Naive thymus-derived CD4-positive, alpha-beta T cell (primary cell): ENCODE measurements around the gene LKAAEAR1. TPM values are rescaled to one million over a fixed set of nuclear protein-coding genes. Genes with fewer than 3 reads are reported as not detected.

ENCODE experiments used
- ATAC-seq: fragments of 150-1000 bp; cut with Tn5 transposase; 2 replicates; pipeline ENCODE4 v1.10.0; 2021; ENCODE audit warnings: mild to moderate bottlenecking, moderate library complexity
- CTCF ChIA-PET: fragments of 350-600 bp; sonication (Branson Sonifier 250); formaldehyde crosslinking; loops from one replicate; lab custom pipeline; 2021; ENCODE audit warnings: antibody characterized with exemption; lab: Charles Lee
- POLR2A ChIA-PET: fragments of 350-600 bp; sonication (Branson Sonifier 250); formaldehyde crosslinking; loops from one replicate; lab custom pipeline; 2021; ENCODE audit warnings: antibody characterized with exemption, inconsistent platforms; lab: Charles Lee
- DNase-seq, 9 donors: peaks; one replicate each; pipeline versions ENCODE4 v3.0.0 to v3.0.0-alpha.2; 2020 to 2022; ENCODE audit warnings: mixed read lengths in 1 of 9
- H3K27ac ChIP-seq: one replicate; pipeline ENCODE4 v1.7.0; 2013; ENCODE audit warnings: mild to moderate bottlenecking, low read depth, low read length, moderate library complexity
- H3K27me3 ChIP-seq, 2 donors: one replicate each; pipeline ENCODE4 v1.7.0; 2013; ENCODE audit warnings: low read length in 2 of 2, mild to moderate bottlenecking in 2 of 2, moderate library complexity in 2 of 2; ENCODE audit not compliant: control insufficient read depth in 2 of 2, insufficient read depth in 2 of 2
- H3K36me3 ChIP-seq, 3 experiments: 1 replicate in 2 of 3; 2 replicates in 1 of 3; pipeline ENCODE4 v1.7.0; 2013; ENCODE audit warnings: low read length in 3 of 3, mild to moderate bottlenecking in 3 of 3, moderate library complexity in 1 of 3; ENCODE audit not compliant: insufficient read depth in 3 of 3, control insufficient read depth in 2 of 3
- H3K4me1 ChIP-seq, 2 donors: one replicate each; pipeline ENCODE4 v1.7.0; 2013; ENCODE audit warnings: low read length in 2 of 2, mild to moderate bottlenecking in 2 of 2, moderate library complexity in 1 of 2; ENCODE audit not compliant: control insufficient read depth in 2 of 2, insufficient read depth in 2 of 2
- H3K4me3 ChIP-seq: 2 replicates; pipeline ENCODE4 v1.7.0; 2013; ENCODE audit warnings: mild to moderate bottlenecking, low read length
- H3K9me3 ChIP-seq, 3 experiments: 1 replicate in 2 of 3; 2 replicates in 1 of 3; pipeline ENCODE4 v1.7.0; 2013; ENCODE audit warnings: low read length in 3 of 3; ENCODE audit not compliant: control insufficient read depth in 2 of 3
- H3K27ac Mint-ChIP-seq, 9 donors: one replicate each; pipeline ENCODE4 v1.8.0; 2020 to 2022; ENCODE audit warnings: mixed read lengths in 9 of 9, mild to moderate bottlenecking in 8 of 9, moderate library complexity in 5 of 9, inconsistent platforms in 2 of 9
- H3K27me3 Mint-ChIP-seq, 5 donors: one replicate each; pipeline ENCODE4 v1.8.0; 2021 to 2022; ENCODE audit warnings: mixed read lengths in 5 of 5, mild to moderate bottlenecking in 1 of 5
- H3K36me3 Mint-ChIP-seq, 5 donors: one replicate each; pipeline ENCODE4 v1.8.0; 2020 to 2022; ENCODE audit warnings: mixed read lengths in 5 of 5, mild to moderate bottlenecking in 3 of 5, inconsistent platforms in 1 of 5
- H3K4me1 Mint-ChIP-seq, 7 donors: one replicate each; pipeline ENCODE4 v1.8.0; 2020 to 2022; ENCODE audit warnings: mixed read lengths in 7 of 7, mild to moderate bottlenecking in 3 of 7, inconsistent platforms in 1 of 7
- H3K4me3 Mint-ChIP-seq, 10 donors: one replicate each; pipeline ENCODE4 v1.8.0; 2020 to 2022; ENCODE audit warnings: mild to moderate bottlenecking in 10 of 10, mixed read lengths in 10 of 10, moderate library complexity in 6 of 10, inconsistent platforms in 2 of 10
- H3K9me3 Mint-ChIP-seq, 11 donors: one replicate each; pipeline ENCODE4 v1.8.0; 2020 to 2022; ENCODE audit warnings: mixed read lengths in 11 of 11, mild to moderate bottlenecking in 4 of 11, inconsistent platforms in 1 of 11, moderate library complexity in 1 of 11
- intact Hi-C, 2 donors: fragments of 100-400 bp; cut with micrococcal nuclease; formaldehyde crosslinking; loops; one replicate each; pipeline ENCODE4 v1.15.1; 2023
- microRNA-seq: library from miRNA; unstranded; fragments of <30 nt; microRNA quantifications from one replicate; pipeline ENCODE4 v1.2.0, GENCODE V29; 2022; ENCODE audit warnings: borderline microRNAs expressed
- polyA plus RNA-seq, 2 donors: library from polyadenylated mRNA; unstranded; fragments of 300-500 nt; fragmentation: Illumina TruSeq; gene quantifications; one replicate each; pipeline ENCODE4 v1.2.3, GENCODE V29; 2021
- total RNA-seq, 6 experiments: library from RNA in 5 of 6; stranded (reverse) in 5 of 6; gene quantifications; 1 replicate in 5 of 6; 2 replicates in 1 of 6; pipeline ENCODE4 v1.2.3 and lab custom pipeline; 2021 to 2026

LKAAEAR1 gene
- total and polyA plus RNA-seq, 7 experiments from 2014 or later, result 0.47 to 0.75 (median 0.59) TPM; not detected in 3

DNA sequence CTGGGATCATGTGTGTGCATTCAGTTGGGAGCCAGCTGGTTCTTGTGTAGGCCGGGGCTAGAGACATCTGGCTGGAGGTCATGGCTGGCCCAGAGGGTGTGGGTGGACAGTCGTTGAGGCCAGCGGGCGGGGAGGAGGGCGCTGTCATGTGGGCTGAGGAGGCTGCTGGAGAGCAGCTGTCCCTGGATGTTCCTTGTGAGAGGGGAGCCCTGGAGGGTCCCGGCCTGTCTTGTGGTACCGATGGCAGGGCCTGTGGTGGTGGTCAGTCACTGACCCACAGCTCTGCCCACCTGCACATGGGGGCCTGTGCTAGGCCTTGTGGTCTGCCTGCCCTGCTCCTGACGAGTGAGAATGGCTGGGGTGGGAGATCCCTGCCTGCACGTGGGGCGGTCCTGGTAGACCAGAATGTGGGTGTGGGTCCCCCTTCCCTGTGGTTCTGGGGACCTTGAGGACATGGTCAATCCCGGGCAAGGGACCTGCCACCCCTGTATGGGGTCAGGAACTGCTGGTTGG lies 50.2 kb downstream of the LKAAEAR1 start:
- peak overlapping the region in 2 of 10 donors; percentile 42 to 78 for H3K4me3 Mint-ChIP-seq
- CTCF ChIA-PET, result interaction anchor here (1.1 kb wide), 1 partner anchor 23 kb away, joined by 3 read pairs; no protein-coding TSS in a partner anchor
- Histone ChIP-seq H3K4me1 (peaks cover 13 to 38% of the 10 kb centered on the region in 2 donors), H3K27me3 (no peaks in the 10 kb centered on the region), H3K27ac (no peak overlapping the region), H3K36me3 (peaks cover 15 to 61% (median 18%) of the 10 kb centered on the region in 3 experiments), H3K9me3 (no peaks in the 10 kb centered on the region), H3K4me3 (no peak overlapping the region)
- POLR2A ChIA-PET, result no interaction called here
- H3K9me3 Mint-ChIP-seq, result no peaks in the 10 kb centered on the region
- DNase-seq (no peak), ATAC-seq (no peak)
- H3K36me3 Mint-ChIP-seq, result peaks cover 0 to 25% (median 4%) of the 10 kb centered on the region in 5 donors
- peak overlapping the region in 2 of 9 donors; percentile 91 to 99 for H3K27ac Mint-ChIP-seq
- intact Hi-C loops, result loop anchor here (2.0 kb wide), 2 partner anchors 15 to 19 kb away; no protein-coding TSS in a partner anchor
- peaks cover 8 to 37% (median 12%) of the 10 kb centered on the region in 7 donors for H3K4me1 Mint-ChIP-seq
- no peaks in the 10 kb centered on the region for H3K27me3 Mint-ChIP-seq

Small RNAs within 50 kb of the gene (microRNA-seq; reads per million reads assigned to microRNA genes)
- not detected for gene MIR6813

Other genes starting within 250 kb of the LKAAEAR1 start
- gene ABHD16B, start 222.9 kb downstream of the LKAAEAR1 start, total RNA-seq, result under 1 TPM in 1 of 5 experiments, not detected in 4; 0.24 TPM
- gene ABHD16B, start 222.9 kb downstream of the LKAAEAR1 start, polyA plus RNA-seq, result 1 to 10 TPM in 1 of 2 donors, under 1 TPM in 1; 0.65 to 1.1 TPM
- 10 to 100 TPM; 33.7 to 56.8 (median 43.2) TPM for gene TPD52L2, start 219.1 kb downstream of the LKAAEAR1 start, total RNA-seq
- 10 to 100 TPM; 67.4 to 84.0 TPM for gene TPD52L2, start 219.1 kb downstream of the LKAAEAR1 start, polyA plus RNA-seq
- gene DNAJC5, start 189.3 kb downstream of the LKAAEAR1 start, total RNA-seq, result 10 to 100 TPM; 35.5 to 56.8 (median 50.3) TPM
- gene DNAJC5, start 189.3 kb downstream of the LKAAEAR1 start, polyA plus RNA-seq, result 1 to 10 TPM; 7.5 to 7.6 TPM
- gene UCKL1, start 128.0 kb downstream of the LKAAEAR1 start, total RNA-seq, result 10 to 100 TPM; 42.0 to 49.0 (median 46.6) TPM
- gene UCKL1, start 128.0 kb downstream of the LKAAEAR1 start, polyA plus RNA-seq, result 10 to 100 TPM; 20.5 to 33.0 TPM
- 10 to 100 TPM; 17.7 to 29.8 (median 26.3) TPM for gene ZNF512B, start 114.5 kb downstream of the LKAAEAR1 start, total RNA-seq
- 1 to 10 TPM; 1.1 to 2.4 TPM for gene ZNF512B, start 114.5 kb downstream of the LKAAEAR1 start, polyA plus RNA-seq
- gene SAMD10, start 104.8 kb downstream of the LKAAEAR1 start, total RNA-seq, result 10 to 100 TPM; 10.2 to 37.8 (median 22.7) TPM
- 10 to 100 TPM; 11.5 to 14.2 TPM for gene SAMD10, start 104.8 kb downstream of the LKAAEAR1 start, polyA plus RNA-seq
- 10 to 100 TPM; 71.2 to 95.8 (median 82.9) TPM for gene PRPF6, start 103.3 kb downstream of the LKAAEAR1 start, total RNA-seq
- 100 to 1,000 TPM in 1 of 2 donors, 10 to 100 TPM in 1; 86.9 to 127 TPM for gene PRPF6, start 103.3 kb downstream of the LKAAEAR1 start, polyA plus RNA-seq
- gene C20orf204, start 48.2 kb downstream of the LKAAEAR1 start, total RNA-seq, result 10 to 100 TPM in 3 of 5 experiments, 1 to 10 TPM in 2; 4.7 to 24.6 (median 12.5) TPM
- under 1 TPM in 1 of 2 donors, not detected in 1; 0.39 TPM for gene C20orf204, start 48.2 kb downstream of the LKAAEAR1 start, polyA plus RNA-seq
- gene SOX18, start 34.8 kb downstream of the LKAAEAR1 start, total RNA-seq, result 1 to 10 TPM in 1 of 5 experiments, under 1 TPM in 1, not detected in 3; 0.20 to 1.7 TPM
- not detected for gene SOX18, start 34.8 kb downstream of the LKAAEAR1 start, polyA plus RNA-seq
- gene TCEA2, start 21.2 kb downstream of the LKAAEAR1 start, total RNA-seq, result 10 to 100 TPM; 35.5 to 73.2 (median 47.3) TPM
- gene TCEA2, start 21.2 kb downstream of the LKAAEAR1 start, polyA plus RNA-seq, result 10 to 100 TPM; 22.2 to 33.2 TPM
- gene RGS19, start 4.9 kb downstream of the LKAAEAR1 start, total RNA-seq, result 10 to 100 TPM; 21.8 to 93.4 (median 23.6) TPM
- 10 to 100 TPM; 55.2 to 66.8 TPM for gene RGS19, start 4.9 kb downstream of the LKAAEAR1 start, polyA plus RNA-seq
- gene OPRL1, start 4.3 kb downstream of the LKAAEAR1 start, total RNA-seq, result 1 to 10 TPM in 3 of 5 experiments, under 1 TPM in 2; 0.75 to 6.1 (median 1.1) TPM
- gene OPRL1, start 4.3 kb downstream of the LKAAEAR1 start, polyA plus RNA-seq, result 1 to 10 TPM in 1 of 2 donors, under 1 TPM in 1; 0.18 to 1.3 TPM
- not detected for gene NPBWR2, start 23.2 kb upstream of the LKAAEAR1 start, total RNA-seq
- gene NPBWR2, start 23.2 kb upstream of the LKAAEAR1 start, polyA plus RNA-seq, result not detected
- not detected for gene MYT1, start 80.1 kb upstream of the LKAAEAR1 start, total RNA-seq
- gene MYT1, start 80.1 kb upstream of the LKAAEAR1 start, polyA plus RNA-seq, result not detected
- 100 to 1,000 TPM in 3 of 5 experiments, 10 to 100 TPM in 2; 67.2 to 229 (median 103) TPM for gene PCMTD2, start 171.3 kb upstream of the LKAAEAR1 start, total RNA-seq
- 100 to 1,000 TPM in 1 of 2 donors, 10 to 100 TPM in 1; 60.5 to 102 TPM for gene PCMTD2, start 171.3 kb upstream of the LKAAEAR1 start, polyA plus RNA-seq